ENCODE data around the gene SH2D1A. TPM values are rescaled to one million over a fixed set of nuclear protein-coding genes. Genes with fewer than 3 reads are reported as not detected.

The SH2D1A gene
- total RNA-seq, 3 donors from 2014 or later (not counting 1 experiment from before 2014, with no cell fraction given) = 58.4 to 73.6 (median 62.2) TPM

DNA sequence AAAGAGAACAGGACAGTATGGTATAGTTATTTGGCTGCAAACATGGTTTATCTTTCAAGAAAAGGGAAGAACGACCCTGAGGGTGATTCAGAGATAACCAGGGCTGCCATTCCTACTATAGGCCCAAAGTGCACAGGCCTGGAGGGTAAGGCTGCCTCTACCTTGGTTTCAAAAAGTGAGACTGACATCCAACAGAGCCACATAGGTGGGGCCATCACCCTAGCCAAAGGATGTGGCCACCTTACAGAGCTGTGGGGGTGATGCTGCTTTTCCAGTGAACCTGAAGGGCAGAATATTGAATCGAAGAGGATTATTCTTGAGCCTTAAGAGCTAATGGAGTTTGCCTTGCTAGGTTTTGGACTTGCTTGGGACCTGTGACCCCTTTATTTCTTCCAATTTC is 15.7 kb downstream of the SH2D1A start:
- Histone ChIP-seq H3K4me3 (ENCODE audit: low read length) (no peak overlapping the region), H3K36me3 (ENCODE audit: control insufficient read depth, insufficient read depth, low read length) (peaks cover 3% of the 10 kb centered on the region), H3K4me1 (ENCODE audit: control insufficient read depth, insufficient read depth, low read length) (peaks cover 17% of the 10 kb centered on the region), H3K9me3 (ENCODE audit: control insufficient read depth, insufficient read depth, low read length) (no peaks in the 10 kb centered on the region), H3K27ac (ENCODE audit: low read length) (peak overlapping the region; percentile 28), H3K27me3 (ENCODE audit: control insufficient read depth, insufficient read depth, low read length) (no peaks in the 10 kb centered on the region)
- intact Hi-C loops (cut with micrococcal nuclease) = loop anchor here (2.0 to 5.0 kb wide), 2 partner anchors 15 to 400 kb away; partner anchors contain the start of genes SH2D1A and STAG2
- Mint-ChIP-seq H3K9me3 (no peaks in the 10 kb centered on the region), H3K27me3 (ENCODE audit: low read depth in 2 of 2) (no peaks in the 10 kb centered on the region), H3K27ac (peak overlapping the region; percentile 86 to 88), H3K4me1 (peaks cover 45 to 49% of the 10 kb centered on the region in 2 donors), H3K36me3 (no peaks in the 10 kb centered on the region), H3K4me3 (peak overlapping the region; percentile 70)
- no peak for DNase-seq
- TF ChIP-seq CTCF (IDR thresholded peaks at IDR 0.05) = no peak
- 30% methylated on average over 2 of the region's 2 CpGs for WGBS (ENCODE audit: insufficient coverage)
- peak in 2 of 3 donors; percentile 35 to 69 for ATAC-seq

- Mint-ChIP-seq H3K4me1 (peaks cover 38 to 43% of the 10 kb centered on the region in 2 donors), H3K9me3 (no peaks in the 10 kb centered on the region), H3K4me3 (peak overlapping the region; percentile 70), H3K27ac (peak overlapping the region; percentile 86 to 88), H3K27me3 (ENCODE audit: low read depth in 2 of 2) (no peaks in the 10 kb centered on the region), H3K36me3 (no peaks in the 10 kb centered on the region)
- H3K4me1 ChIP-seq (ENCODE audit: control insufficient read depth, insufficient read depth, low read length) = peaks cover 17% of the 10 kb centered on the region
- intact Hi-C loops (cut with micrococcal nuclease) = loop anchor here (2.0 to 5.0 kb wide), 2 partner anchors 16 to 400 kb away; partner anchors contain the start of genes SH2D1A and STAG2
- no peak for TF ChIP-seq CTCF (IDR thresholded peaks at IDR 0.05)
- DNase-seq (no peak), ATAC-seq (peak; percentile 37 to 69 (median 65))
- peak overlapping the region; percentile 28 for H3K27ac ChIP-seq (ENCODE audit: low read length)
- 20% methylated on average over 1 of the region's 1 CpG for WGBS (ENCODE audit: insufficient coverage)
- H3K4me3 ChIP-seq (ENCODE audit: low read length) = no peak overlapping the region
- no peaks in the 10 kb centered on the region for H3K27me3 ChIP-seq (ENCODE audit: control insufficient read depth, insufficient read depth, low read length)
- peaks cover 3% of the 10 kb centered on the region for H3K36me3 ChIP-seq (ENCODE audit: control insufficient read depth, insufficient read depth, low read length)
- no peaks in the 10 kb centered on the region for H3K9me3 ChIP-seq (ENCODE audit: control insufficient read depth, insufficient read depth, low read length)
Measured at GRCh38 chrX:124362761-124363160, 16.4 kb downstream of the SH2D1A start.

GRCh38 chrX:124369722-124370121 is 23.4 kb downstream of the SH2D1A start:
- DNase-seq (no peak), ATAC-seq (no peak)
- no peak for TF ChIP-seq CTCF (IDR thresholded peaks at IDR 0.05)
- intact Hi-C loops (cut with micrococcal nuclease) = no loop called here
- H3K27ac Mint-ChIP-seq = peak overlapping the region; percentile 52 to 81
- H3K9me3 ChIP-seq (ENCODE audit: control insufficient read depth, insufficient read depth, low read length) = no peaks in the 10 kb centered on the region
- H3K27ac ChIP-seq (ENCODE audit: low read length) = no peak overlapping the region
- H3K36me3 Mint-ChIP-seq = no peaks in the 10 kb centered on the region
- H3K4me1 Mint-ChIP-seq = peaks cover 19 to 24% of the 10 kb centered on the region in 2 donors
- no peaks in the 10 kb centered on the region for H3K9me3 Mint-ChIP-seq
- H3K27me3 ChIP-seq (ENCODE audit: control insufficient read depth, insufficient read depth, low read length) = no peaks in the 10 kb centered on the region
- H3K4me3 Mint-ChIP-seq = peak overlapping the region; percentile 35
- H3K4me3 ChIP-seq (ENCODE audit: low read length) = no peak overlapping the region
- H3K27me3 Mint-ChIP-seq (ENCODE audit: low read depth in 2 of 2) = no peaks in the 10 kb centered on the region
- peaks cover 8% of the 10 kb centered on the region for H3K4me1 ChIP-seq (ENCODE audit: control insufficient read depth, insufficient read depth, low read length)
- peaks cover 28% of the 10 kb centered on the region for H3K36me3 ChIP-seq (ENCODE audit: control insufficient read depth, insufficient read depth, low read length)

DNA sequence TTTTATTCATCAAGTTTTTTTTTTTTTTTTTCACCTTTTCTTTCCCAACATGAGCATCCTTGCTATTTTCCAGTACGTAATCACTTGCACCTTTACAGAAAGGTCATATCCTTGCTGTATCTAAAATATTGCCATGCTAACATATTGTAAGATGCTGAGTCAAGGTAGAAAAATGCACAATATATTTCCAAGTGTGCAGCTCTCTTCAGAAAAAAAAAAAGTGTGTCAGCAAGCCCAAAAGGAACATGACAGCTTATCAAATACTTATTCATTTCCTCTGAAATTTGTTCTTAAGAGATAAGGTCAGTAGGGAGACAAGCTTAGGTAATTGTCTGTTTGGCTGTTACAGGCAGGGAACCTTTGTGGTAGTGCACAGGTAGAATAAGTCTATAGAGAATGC is 27.0 kb downstream of the SH2D1A start:
- no peak for ATAC-seq
- Histone ChIP-seq H3K9me3 (ENCODE audit: control insufficient read depth, insufficient read depth, low read length) (no peaks in the 10 kb centered on the region), H3K4me3 (ENCODE audit: low read length) (no peak overlapping the region), H3K27ac (ENCODE audit: low read length) (no peak overlapping the region), H3K4me1 (ENCODE audit: control insufficient read depth, insufficient read depth, low read length) (peaks cover 5% of the 10 kb centered on the region), H3K27me3 (ENCODE audit: control insufficient read depth, insufficient read depth, low read length) (no peaks in the 10 kb centered on the region), H3K36me3 (ENCODE audit: control insufficient read depth, insufficient read depth, low read length) (peaks cover 27% of the 10 kb centered on the region)
- no peak overlapping the region for H3K4me3 Mint-ChIP-seq
- peaks cover 19 to 23% of the 10 kb centered on the region in 2 donors for H3K4me1 Mint-ChIP-seq
- TF ChIP-seq CTCF (IDR thresholded peaks at IDR 0.05) = no peak
- DNase-seq = no peak
- H3K27me3 Mint-ChIP-seq (ENCODE audit: low read depth in 2 of 2) = no peaks in the 10 kb centered on the region
- peak overlapping the region; percentile 20 to 45 for H3K27ac Mint-ChIP-seq
- intact Hi-C loops (cut with micrococcal nuclease) = no loop called here
- no peaks in the 10 kb centered on the region for H3K9me3 Mint-ChIP-seq
- H3K36me3 Mint-ChIP-seq = no peaks in the 10 kb centered on the region
- no CpG with 5 or more reads among the region's 1 CpG for WGBS (ENCODE audit: insufficient coverage)
